HG03521 (cell line): Measurements from ENCODE around the gene HEY2.
"Not testable (repeated sequence)": the region's sequence is repeated elsewhere in the genome, so short reads cannot be mapped to it uniquely, and the experiment has no call there.

Source experiments
- ATAC-seq: cut with Tn5 transposase; IDR thresholded peaks from one replicate; pipeline ENCODE4 v1.9.1; 2021; ENCODE audit warnings: mild to moderate bottlenecking, moderate library complexity; ENCODE audit not compliant: unreplicated experiment

Gene HEY2

DNA sequence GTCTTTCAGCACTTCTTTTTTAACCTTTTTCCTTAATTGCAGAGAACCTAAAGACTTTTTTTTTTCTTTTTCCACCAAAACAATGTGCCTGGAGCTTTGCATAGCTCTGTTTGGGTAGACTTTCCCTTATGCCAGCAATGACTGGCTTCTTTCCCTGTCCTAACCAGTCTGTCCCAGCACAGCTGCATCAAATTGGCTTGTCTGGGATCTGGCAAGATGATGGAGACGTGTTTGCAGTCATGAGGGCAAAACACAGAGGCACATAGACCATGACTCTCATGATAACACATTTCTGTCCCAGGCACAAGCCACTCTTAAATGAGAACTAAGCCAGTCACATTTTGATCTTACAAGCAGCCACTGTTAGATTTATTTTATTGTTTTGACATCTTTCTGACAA is 16.5 kb downstream of the HEY2 start:
- ATAC-seq = no peak

DNA sequence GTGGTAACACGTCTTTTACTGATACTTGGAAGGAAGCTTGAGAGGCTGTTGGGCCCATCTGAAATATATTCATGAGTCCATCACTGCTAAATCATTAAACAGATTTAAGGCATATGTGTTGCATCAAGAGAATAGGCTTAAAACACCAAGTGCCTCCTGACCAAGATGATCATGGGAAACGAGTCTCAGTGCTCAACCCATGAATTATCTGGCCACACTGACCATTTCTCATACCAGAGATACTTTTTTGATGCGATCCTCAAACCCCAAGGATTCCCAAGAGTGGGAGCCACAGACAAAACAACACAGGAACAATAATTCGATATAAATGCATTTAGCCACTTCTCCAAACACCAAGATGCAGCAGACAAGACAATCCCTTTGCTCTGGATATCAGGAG is 17.2 kb downstream of the HEY2 start:
- no peak for ATAC-seq

DNA sequence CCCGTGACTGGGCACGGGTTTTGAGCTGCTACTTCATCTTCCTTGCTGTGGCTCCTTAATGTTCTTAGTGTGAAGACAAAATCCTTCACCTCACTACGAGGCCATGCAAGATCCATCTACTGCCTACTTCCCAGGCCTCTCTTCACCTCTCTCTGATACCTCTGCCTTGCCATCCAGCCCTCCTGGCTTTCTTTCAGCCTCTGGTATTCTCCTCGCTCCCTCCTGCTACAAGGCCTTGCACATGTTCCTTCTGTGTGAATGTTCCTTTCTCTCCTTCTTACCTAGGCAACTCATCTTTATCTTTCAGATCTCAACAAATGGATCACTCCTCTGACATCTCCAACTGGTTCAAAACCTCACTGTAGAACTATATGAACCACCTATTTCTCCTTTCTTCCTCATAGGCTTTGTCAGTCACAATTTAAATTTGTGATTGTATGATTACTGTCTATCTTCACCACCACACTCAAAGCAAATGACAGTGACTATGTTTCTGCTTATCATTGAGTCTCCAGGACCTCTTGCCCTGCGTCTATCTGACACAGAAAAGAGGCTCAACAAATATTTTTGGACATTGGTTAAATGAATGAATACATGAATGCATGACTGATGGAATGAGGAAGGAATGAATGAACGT is 19.8 kb downstream of the HEY2 start:
- ATAC-seq = no peak

DNA sequence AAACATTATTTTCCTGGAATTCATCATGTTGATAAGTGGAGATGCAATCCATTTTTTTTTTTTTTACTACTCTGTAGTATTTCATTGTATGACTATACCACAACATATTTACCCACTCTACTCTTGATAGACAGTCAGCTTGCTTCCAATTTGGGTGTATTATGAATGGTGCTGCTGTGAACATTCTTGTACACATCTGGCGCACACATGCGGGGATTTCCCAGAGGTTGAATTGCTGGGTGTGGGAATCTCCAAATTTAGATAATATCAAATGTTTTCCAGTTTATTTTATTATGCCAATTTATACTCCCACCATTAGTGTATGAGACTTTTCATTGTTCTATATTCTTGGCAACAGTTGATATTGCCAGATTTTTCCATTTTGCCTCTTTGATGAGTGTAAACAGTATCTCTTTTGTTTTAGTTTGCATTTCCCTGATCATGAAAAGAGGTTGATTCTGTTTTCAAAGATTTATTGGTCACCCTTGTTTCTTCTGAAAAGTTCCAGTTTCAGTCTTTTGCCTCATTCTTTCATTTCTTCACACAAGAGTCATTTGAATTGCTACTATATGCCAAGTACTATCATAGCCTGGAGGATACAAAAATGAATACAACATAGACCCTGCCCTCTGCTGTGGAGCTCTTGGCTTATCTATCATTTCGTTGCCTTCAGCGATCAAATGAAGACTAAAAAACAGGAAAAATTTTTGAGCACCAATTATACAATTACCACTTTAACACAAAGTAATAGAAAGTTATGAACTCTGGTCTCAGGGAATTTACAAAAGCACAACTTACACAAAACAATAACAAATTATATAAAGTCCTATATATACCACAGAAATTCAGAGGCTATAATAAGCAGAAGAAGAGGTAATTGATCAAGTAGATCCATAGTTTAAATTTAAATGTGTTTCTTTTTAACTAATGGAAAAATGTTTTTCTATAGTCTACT is 24.2 kb downstream of the HEY2 start:
- ATAC-seq = no peak

DNA sequence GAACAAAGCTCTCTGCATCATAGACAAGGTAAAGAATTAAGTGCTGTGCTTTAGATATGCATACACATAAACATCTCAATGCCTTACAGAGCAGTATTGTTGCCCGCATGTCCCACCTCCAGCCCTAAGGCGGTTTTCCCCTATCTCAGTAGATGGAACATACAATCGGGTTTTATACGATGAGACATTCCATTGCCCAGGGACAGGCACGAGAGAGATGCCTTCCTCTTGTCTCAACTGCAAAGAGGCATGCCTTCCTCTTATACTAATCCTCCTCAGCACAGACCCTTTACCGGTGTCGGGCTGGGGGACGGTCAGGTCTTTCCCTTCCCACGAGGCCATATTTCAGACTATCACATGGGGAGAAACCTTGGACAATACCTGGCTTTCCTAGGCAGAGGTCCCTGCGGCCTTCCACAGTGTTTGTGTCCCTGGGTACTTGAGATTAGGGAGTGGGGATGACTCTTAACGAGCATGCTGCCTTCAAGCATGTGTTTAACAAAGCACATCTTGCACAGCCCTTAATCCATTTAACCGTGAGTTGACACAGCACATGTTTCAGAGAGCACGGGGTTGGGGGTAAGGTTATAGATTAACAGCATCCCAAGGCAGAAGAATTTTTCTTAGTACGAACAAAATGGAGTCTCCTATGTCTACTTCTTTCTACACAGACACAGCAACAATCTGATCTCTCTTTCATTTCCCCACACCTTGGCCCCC is 26.8 kb downstream of the HEY2 start:
- not testable (repeated sequence) for ATAC-seq

DNA sequence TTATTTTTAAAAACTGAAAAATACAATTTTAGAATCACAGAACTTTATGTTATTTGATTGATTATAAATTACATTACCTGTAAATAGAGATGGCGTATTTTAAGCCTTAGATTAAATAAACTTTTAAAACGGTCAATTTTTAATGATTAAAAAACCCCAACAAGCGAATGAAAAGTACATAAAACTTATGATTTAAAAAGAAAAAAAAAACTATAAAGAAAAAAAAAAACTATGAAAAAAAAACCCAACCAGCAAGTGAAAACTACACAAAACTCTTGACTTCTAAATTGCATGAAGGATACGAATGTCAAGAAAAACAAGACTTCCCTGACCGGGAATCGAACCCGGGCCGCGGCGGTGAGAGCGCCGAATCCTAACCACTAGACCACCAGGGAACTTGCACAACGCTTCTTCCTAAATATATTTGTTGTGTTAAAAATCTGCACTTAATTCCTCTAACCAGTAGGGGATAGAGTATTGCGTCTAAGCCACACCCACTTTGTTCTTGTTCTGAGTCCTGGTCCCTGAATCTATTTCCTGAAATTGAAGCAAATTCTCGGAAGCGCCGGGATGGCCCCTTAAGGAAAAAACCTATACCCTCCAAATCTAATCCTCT is 30.6 kb downstream of the HEY2 start:
- ATAC-seq = peak; percentile 84

DNA sequence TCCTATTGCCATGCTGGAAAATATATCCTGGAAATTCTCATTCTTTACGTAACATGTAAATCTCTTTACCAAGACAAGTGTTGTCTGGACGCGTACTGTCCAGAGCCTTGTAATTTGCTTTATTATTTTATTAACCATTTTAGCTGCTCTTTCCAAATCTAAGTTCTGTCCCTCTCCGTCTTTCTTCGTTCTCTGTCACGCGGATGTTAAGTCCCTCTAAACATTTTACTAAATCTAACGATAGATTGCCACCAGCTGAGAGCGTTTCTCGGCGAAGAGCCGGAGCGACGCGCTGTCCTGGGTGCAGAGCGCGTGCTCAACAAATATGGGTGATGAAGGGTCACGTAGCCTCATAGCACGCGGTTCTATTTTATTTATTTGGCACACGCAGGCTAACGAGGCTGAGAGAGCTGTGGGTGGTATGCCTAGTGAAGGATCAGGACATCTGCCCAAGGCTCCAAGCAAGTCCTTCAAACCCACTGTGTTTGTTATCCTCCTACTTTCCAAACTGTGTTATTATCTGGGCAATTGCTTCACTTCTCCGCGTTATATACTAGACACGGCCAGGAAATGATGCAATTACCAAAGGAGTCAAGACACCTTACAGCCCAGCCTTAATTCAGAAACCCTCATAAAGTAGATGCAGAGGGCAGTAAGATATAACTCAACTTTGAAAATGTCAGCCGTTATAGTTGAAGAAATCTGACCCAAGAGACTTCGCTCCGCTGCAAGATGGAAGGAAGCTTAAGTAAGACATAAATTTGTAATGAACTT is 31.3 kb downstream of the HEY2 start:
- peak; percentile 73 for ATAC-seq

DNA sequence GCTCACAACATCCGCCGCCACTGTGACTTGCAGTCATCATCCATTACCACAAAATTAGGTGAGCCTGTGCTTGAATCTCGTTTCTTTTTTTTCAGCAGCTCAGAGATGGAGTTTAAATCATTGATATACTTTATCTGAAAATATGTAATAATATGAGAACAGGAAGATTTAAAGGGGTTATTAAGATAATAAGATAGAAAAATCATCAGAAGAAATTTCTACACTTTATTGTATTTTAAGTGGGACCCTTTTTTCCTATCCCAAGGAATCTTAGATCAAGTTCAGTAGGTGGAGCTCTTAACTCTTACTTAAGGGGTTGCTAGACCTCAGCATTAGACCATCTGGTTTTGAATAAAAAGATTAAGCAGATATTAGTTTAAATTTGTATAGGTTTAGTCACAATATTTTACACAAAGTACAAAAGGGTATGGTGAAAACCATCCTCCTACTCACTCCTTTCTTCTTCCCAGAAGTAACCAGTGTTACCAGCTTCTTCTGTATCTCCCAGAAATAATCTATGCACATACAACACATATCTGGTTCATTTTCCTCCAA is 32.0 kb downstream of the HEY2 start:
- ATAC-seq = peak; percentile 33

DNA sequence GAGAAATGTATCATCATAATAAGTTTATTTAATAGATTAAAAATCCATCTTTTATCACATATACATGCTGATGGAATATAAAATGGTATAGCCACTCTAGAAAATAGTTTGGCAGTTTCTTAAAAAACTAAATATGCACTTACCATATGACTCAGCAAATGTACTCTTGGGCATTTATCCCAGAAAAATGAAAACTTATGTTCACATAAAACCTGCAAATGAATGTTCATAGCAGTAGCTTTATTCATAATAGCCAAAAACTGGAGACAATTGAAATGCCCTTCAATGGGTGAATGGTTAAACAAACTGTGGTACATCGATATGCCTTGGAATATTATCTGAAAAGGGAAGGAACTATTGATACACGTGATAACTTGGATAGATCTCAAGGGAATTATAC is 34.9 kb downstream of the HEY2 start:
- no peak for ATAC-seq

DNA sequence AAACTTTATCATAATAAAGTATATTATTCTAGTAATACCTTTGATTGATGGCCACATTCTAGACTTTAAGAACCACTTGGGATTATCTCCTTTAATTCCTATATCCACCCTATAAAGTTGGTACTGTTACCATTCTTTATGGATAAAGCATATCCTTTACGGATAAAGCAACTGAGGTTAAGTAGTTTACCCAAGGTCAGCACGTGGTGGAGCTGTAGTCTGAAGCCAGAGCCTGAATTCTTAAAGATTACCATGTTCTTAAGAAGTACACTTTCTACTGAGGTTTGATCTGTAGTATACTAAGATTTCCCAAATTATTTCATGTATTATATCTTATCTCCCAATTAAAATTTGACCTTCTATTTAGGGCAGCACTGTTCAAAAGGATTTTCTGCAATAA is 38.4 kb downstream of the HEY2 start:
- ATAC-seq = no peak

DNA sequence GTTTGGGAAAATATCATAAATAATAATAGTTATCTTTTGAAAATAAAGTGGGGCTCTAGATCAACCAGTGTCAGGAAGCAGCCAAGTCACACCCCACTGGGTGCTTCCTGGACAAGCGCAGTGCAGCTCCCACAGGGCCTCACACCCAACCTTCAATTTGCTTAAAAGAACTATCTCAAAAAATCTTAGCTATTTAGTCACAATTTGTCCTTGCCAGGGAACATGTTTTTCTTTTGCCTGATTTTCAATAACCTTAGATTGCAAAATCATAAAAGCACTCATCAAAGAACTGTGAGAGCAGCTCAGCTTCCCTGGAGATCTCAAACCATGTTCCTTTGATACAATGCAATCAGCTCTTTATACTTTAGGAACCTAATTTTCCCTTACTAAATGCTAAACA is 39.7 kb downstream of the HEY2 start:
- ATAC-seq = no peak

DNA sequence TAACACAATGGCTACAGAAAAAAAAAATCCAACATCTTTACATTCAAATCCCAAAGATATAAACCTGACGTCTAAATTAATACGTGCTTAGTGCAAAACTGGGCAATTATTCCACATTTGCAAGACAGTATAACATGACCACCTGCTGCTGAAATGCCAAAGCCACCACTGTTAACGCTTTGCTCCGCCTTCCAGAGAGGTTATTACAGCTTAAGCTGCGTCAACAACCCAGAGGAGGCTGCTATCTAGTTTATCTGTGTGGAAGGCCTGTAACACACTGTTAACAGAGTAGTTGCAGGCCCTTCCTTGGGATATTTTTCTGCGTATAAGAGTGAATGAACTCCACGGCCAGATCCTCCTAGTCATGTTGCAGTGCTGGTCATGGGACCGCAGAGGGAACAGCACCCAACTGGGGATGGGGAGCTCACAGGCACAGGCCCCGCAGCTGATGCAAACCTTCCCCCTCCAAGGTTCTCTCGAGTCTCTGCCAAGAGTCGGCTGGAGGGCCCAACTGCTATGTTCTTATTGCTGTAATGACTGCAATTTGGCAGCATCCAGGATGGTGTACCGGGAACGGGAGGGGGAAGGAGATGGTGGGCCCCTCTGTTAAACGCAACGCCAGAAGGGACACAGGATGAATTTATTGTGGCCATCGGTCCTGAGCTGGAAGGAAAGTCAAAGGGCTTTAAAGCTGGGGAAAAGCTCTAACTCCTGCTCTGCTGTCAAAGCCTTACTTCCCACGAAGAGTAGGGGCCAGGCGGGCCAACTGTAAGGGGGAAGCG is 40.3 kb downstream of the HEY2 start:
- ATAC-seq = peak; percentile 12

DNA sequence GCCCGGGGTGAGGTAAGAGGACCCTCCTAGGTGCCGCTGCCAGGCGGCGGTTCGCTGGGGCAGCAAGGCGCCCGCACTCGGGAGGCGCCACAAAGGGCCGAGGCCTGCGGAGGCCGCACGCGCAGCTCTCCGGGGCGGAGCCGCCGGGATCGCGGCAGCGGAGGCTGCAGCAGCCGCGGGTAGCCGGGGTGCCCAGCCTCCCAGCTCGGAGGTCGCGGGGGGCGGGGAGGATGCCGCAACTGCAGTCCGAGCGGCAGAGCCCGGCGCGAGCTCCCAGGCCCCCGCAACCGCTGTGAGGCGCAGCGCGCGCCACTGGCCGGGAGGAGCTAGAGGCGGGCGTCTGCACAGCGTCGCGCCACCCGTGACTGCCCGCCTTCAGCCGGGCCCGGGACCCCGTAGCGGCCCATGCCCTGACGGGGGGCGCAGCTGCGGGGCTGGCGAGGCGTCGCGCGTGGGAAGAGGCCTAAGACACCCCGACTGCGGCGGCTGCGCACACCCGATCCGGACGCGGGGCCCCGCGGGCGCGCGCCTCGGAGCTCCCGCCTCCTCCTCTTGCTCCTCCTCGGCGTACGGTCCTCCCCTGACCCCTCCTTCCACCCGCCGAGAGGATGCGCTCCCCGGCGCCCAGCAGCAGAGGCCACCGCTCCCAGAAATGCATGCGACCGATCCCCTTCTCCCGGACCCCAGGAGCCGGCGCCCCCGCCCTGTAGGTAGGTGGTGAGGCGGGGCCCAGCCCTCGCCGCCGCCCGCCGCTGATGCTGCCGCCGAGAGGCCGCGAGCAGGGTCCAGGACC is 41.1 kb downstream of the HEY2 start, which contains the start of gene NCOA7:
NCOA7 (plus strand) TSS at position 603 of the 793 bp plus-strand sequence. CDS start 24,395 bp downstream, outside the sequence.
- ATAC-seq = peak; percentile 69

DNA sequence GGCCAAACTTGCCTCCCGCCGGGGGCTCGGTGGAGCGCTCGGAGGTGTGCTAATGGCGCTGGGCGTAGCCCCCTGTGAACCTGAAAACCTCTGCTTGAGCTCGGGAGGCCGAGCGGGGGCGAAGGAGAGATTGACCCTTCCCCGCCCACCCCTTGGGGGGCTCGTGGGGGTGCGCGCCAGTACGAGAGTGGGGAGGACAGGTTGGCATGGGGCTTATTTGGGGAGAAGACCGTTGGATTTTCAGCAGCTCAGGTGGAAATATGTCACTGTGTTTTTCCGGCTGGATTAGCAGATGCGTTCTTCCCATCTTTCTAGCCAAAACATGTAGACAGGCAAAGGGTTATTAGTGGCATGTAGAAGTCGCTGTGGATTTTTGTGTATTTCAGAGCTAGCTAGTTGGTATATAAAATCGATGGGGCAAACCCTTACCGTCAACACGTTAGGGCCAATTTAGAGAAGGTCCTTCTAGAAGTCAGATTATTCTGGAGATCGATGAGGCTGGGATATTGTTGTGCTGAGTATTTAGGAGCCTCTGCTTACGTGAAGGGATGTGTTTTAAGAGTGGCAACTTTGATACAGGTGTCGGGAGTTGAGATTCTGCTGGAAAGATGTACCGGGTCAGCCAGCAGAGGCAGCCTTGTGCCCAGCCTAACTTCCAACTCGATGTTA is 41.9 kb downstream of the HEY2 start:
- peak; percentile 25 for ATAC-seq

DNA sequence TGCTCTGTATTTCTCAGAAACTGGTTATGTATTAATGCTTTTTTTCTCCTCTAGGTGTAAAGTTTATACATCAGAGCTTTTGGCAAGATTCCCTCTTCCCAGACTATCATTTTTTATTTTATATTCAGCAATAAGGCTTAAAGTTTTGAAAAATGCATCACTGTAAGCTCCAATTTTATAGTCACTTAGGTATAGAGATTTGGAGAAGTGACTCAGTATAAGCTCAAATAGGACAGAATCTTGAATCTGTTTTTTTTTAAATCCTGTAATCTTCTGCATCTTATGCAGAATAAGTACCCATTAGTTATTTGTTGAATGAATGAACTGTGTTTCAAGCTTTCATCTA is 42.4 kb downstream of the HEY2 start:
- ATAC-seq = no peak

DNA sequence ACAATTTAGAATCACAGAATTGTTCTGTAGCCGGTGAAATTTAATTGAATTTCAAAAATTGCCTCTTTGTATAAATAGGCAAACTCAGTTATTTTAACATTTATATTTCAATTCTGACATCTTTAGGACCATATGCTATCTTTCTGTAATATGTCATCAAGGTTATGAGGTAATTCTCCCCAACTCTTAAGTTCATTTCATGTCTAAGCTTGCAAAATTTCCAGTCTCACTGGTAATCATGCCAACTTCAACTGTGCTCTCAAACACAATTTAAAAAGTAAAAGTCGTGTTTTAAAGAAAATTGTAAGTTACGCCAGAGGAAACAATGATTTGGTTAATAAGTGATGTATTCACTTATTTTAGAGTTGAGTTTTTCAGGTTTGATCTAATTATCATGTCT is 42.7 kb downstream of the HEY2 start:
- no peak for ATAC-seq

DNA sequence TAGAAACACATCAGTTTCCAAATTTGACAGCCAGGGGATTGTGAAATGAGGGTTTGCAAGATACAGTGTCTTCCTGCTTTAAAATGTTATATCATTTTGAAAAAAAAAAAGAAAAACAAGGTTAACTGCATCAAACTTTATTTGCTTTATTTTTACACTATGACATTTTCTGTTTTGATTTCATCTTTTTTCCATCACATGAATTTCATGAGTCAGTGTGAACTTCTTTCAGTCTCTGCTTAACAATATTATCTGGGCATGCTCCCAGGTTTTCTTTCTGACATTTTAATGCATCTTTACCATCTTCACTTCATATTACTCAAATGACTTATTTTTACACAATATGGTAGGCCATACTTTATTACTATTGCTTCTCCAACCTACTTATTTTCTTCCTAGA is 43.2 kb downstream of the HEY2 start:
- ATAC-seq = no peak

DNA sequence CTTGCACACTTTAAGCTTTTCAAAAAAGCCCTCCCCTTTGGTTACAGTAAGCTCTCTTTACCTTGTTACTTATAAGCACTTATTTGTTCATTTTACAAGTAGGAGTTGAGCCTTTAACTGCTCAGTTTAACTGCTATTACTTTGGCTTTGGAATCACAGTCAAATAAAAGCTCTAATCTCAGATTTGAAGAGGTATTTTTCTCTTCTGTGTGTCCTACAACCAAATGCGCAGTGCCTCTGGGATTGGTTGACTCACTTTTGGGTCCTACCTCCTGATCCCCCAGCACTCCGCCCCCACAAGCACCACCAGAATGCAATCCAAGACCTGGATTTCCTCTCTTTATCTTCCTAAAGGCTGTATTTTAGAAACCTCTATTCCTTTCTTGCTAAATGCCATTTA is 43.8 kb downstream of the HEY2 start:
- no peak for ATAC-seq
